Activated naive CD8-positive, alpha-beta T cell treated with anti-CD3 and anti-CD28 coated beads, Interleukin-2, amount 10 ng/mL, durations not matched to agents 7 days and 5 days (primary cell): ENCODE data around the gene EIF3K. TPM values are rescaled to one million over a fixed set of nuclear protein-coding genes. Genes with fewer than 3 reads are reported as not detected.

Experiments used
- ATAC-seq: fragments of 150-1000 bp; cut with Tn5 transposase; one replicate; pipeline ENCODE4 v1.10.0; 2021; ENCODE audit warnings: low read depth, moderate library complexity
- POLR2A ChIA-PET: fragments of 350-600 bp; sonication (Branson Sonifier 250); formaldehyde crosslinking; loops from one replicate; lab custom pipeline; 2021; ENCODE audit warnings: antibody characterized with exemption; lab: Charles Lee
- DNase-seq: peaks from one replicate; pipeline ENCODE4 v3.0.0; 2021
- H3K27ac Mint-ChIP-seq: one replicate; pipeline ENCODE4 v1.8.0; 2022; ENCODE audit warnings: mild to moderate bottlenecking, mixed read lengths
- H3K27me3 Mint-ChIP-seq: one replicate; pipeline ENCODE4 v1.8.0; 2022; ENCODE audit warnings: mild to moderate bottlenecking, moderate library complexity, mixed read lengths
- H3K36me3 Mint-ChIP-seq: one replicate; pipeline ENCODE4 v1.8.0; 2021; ENCODE audit warnings: mild to moderate bottlenecking, mixed read lengths
- H3K4me1 Mint-ChIP-seq: one replicate; pipeline ENCODE4 v1.8.0; 2021; ENCODE audit warnings: mixed read lengths
- H3K4me3 Mint-ChIP-seq: one replicate; pipeline ENCODE4 v1.8.0; 2022; ENCODE audit warnings: mild to moderate bottlenecking, moderate library complexity, mixed read lengths
- H3K9me3 Mint-ChIP-seq: one replicate; pipeline ENCODE4 v1.8.0; 2021; ENCODE audit warnings: mixed read lengths
- total RNA-seq, 2 experiments: library from RNA; stranded (reverse); gene quantifications; one replicate each; pipeline ENCODE4 v1.2.3, GENCODE V29; 2021

EIF3K gene
- total RNA-seq, 2 experiments from 2014 or later: 307 to 308 TPM

GRCh38 chr19:38658462-38659306 is 39.7 kb downstream of the EIF3K start:
- no peaks in the 10 kb centered on the region for H3K9me3 Mint-ChIP-seq
- no peak for ATAC-seq
- POLR2A ChIA-PET: interaction anchor here (1.9 kb wide), 1 partner anchor 11 kb away, joined by 5 read pairs; the partner anchor contains the start of gene ACTN4
- DNase-seq: no peak
- peaks cover 60% of the 10 kb centered on the region for H3K4me1 Mint-ChIP-seq
- no peak overlapping the region for H3K4me3 Mint-ChIP-seq
- peaks cover 32% of the 10 kb centered on the region for H3K36me3 Mint-ChIP-seq
- H3K27ac Mint-ChIP-seq: no peak overlapping the region
- H3K27me3 Mint-ChIP-seq: no peaks in the 10 kb centered on the region

DNA sequence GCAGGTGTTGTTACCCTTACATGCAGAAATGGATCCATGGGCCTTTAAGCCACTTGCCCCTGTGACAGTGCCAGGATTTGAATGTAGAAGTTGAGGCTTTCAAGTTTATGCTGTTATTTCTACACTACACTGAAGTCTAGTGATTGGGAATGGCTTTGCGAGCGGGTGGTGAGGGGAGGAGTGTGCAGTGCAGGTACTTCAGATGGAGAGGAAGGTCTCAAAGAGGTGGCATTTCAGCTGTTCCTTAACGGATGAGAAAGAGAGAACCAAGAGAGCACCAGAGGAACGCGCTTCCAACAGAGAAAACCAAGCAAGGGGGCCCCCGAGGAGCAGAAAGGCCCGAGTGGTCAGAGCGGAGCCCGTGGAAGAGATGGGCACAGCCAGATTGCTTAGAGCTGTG is 41.7 kb downstream of the EIF3K start:
- Mint-ChIP-seq H3K27ac (no peak overlapping the region), H3K4me1 (peaks cover 59% of the 10 kb centered on the region), H3K9me3 (no peaks in the 10 kb centered on the region), H3K4me3 (no peak overlapping the region), H3K27me3 (no peaks in the 10 kb centered on the region), H3K36me3 (peaks cover 25% of the 10 kb centered on the region)
- POLR2A ChIA-PET: no interaction called here
- no peak for DNase-seq
- ATAC-seq: no peak

DNA sequence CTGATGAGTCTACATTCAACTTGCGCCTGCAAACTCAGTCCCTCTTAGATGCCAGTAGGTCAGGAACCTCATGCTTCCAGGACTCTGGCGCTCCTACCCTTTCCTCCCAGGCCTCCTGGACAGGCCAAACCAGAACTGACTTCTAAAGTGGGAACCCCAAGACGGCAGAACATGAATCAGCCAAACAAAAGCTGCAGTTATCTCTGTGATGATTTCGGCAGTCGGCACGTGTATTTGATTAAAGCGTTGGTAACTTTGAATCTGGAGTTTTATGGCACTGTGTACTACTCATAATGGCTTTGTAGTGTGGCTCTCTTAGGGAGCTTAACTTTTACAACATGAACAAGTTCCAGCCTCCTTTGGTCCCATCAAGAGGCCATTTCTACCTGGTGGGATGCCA is 42.1 kb downstream of the EIF3K start:
- POLR2A ChIA-PET: no interaction called here
- peak overlapping the region; percentile 22 for H3K27ac Mint-ChIP-seq
- H3K36me3 Mint-ChIP-seq: peaks cover 25% of the 10 kb centered on the region
- ATAC-seq: no peak
- H3K9me3 Mint-ChIP-seq: no peaks in the 10 kb centered on the region
- H3K4me3 Mint-ChIP-seq: no peak overlapping the region
- H3K27me3 Mint-ChIP-seq: no peaks in the 10 kb centered on the region
- no peak for DNase-seq
- H3K4me1 Mint-ChIP-seq: peaks cover 59% of the 10 kb centered on the region

DNA sequence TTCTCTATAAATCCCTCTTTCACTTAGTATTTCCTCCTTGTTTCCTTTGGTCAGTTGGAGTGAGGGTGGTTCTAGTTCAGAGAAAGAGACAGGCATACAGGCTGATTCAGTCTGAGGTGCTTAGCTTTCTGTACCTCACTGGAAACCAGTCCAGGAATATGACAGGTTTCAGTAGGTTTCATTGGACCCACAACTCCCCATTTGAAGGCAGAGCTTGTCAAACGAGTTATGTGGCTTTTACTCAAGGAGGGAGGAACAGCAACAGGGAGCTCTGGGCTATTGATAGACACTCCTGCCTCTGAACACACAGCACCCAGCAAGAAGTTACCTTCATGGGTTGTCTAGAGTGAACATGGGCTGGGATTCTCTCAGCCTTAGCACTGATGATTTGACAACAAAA is 43.0 kb downstream of the EIF3K start:
- Mint-ChIP-seq H3K27ac (no peak overlapping the region), H3K4me1 (peaks cover 60% of the 10 kb centered on the region), H3K27me3 (no peaks in the 10 kb centered on the region), H3K4me3 (no peak overlapping the region), H3K9me3 (no peaks in the 10 kb centered on the region), H3K36me3 (peaks cover 25% of the 10 kb centered on the region)
- POLR2A ChIA-PET: interaction anchor here (0.6 to 1.0 kb wide), 4 partner anchors 15 to 236 kb away, joined by 3 to 4 read pairs (median 3); partner anchors contain the start of genes ACTN4 and RASGRP4
- ATAC-seq (no peak), DNase-seq (no peak)

DNA sequence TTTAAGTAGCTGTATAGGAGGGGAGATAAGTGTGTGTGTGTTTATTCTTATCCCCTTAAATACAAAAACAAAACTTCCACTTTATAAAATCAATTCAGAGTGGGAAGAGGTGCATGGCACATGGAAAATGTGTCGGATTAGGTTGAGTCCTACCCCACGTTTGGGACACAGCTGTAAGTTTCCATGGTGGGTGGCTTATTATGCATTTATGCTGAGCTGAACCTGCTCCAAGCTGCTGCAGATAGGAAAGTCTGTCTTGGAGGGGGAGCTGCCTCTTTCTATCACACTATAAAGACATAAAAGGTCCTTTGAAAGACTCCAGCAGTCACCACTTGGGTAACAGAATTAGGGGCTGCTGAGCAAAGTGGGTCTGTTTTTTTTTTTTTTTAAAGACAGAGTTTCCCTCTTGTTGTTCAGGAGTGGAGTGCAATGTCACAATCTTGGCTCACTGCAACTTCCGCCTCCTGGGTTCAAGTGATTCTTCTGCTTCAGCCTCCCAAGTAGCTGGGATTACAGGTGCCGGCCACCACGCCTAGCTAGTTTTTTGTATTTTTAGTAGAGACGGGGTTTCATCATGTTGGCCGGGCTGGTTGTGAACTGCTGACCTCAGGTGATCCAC is 43.7 kb downstream of the EIF3K start:
- Mint-ChIP-seq H3K4me3 (no peak overlapping the region), H3K27me3 (no peaks in the 10 kb centered on the region), H3K4me1 (peaks cover 58% of the 10 kb centered on the region), H3K9me3 (no peaks in the 10 kb centered on the region), H3K36me3 (peaks cover 26% of the 10 kb centered on the region), H3K27ac (no peak overlapping the region)
- ATAC-seq (no peak), DNase-seq (no peak)
- POLR2A ChIA-PET: interaction anchor here (0.7 to 1.6 kb wide), 3 partner anchors 13 to 31 kb away, joined by 3 to 5 read pairs (median 4); partner anchors contain the start of gene ACTN4

DNA sequence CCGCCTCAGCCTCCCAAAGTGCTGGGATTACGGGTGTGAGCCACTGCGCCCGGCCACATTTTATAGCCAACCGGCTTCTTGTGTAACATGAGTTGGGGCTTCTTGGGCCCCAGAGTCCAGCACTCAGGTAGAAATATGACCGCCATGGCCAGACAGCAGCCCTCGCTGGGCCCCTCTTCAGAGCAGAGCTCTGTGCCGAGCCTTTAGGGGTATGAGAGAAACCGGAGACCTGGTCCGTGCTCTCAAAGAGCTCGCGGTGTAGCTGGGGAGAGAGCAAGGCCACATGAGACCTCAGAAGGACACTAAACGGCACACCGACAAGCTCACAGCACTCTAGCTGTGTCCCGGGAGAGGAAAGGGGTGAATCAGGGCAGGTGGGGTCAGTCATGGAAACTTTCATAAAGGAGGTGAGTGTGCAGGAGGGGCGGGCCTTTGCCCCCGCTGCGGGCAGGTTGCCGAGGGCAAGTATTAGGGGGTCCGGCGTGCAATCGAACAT is 44.2 kb downstream of the EIF3K start:
- H3K36me3 Mint-ChIP-seq: peaks cover 24% of the 10 kb centered on the region
- no peak overlapping the region for H3K4me3 Mint-ChIP-seq
- POLR2A ChIA-PET: interaction anchor here (1.6 kb wide), 1 partner anchor 14 kb away, joined by 5 read pairs; no protein-coding TSS in a partner anchor
- DNase-seq: no peak
- H3K9me3 Mint-ChIP-seq: no peaks in the 10 kb centered on the region
- no peak for ATAC-seq
- H3K27me3 Mint-ChIP-seq: no peaks in the 10 kb centered on the region
- no peak overlapping the region for H3K27ac Mint-ChIP-seq
- H3K4me1 Mint-ChIP-seq: peaks cover 54% of the 10 kb centered on the region

DNA sequence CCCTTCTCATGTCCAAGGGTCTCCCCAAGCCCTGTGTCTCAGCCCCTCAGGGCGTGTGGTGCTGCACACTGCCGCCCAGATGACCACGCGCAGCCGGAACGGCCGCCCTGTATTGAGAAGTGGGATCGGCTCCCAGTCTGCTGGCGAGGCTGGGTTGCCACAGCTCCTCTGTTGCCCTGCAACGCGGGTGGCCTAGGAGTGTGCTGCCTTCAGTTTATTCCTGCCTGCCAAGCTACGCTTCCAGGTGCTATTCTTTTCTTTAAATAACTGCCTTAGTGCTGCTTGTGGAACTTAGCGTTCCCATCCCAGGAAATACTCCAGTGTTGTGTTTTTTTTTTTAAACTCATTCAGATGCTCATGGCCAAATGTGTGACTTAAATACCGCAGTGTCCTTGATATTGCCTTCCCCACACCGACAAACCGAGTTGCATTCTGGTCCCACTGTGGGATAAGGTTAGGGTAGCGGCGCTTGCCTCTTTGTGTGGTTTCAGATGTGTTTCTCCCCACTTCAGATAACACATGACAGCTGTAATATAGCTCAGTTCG is 45.0 kb downstream of the EIF3K start:
- no peaks in the 10 kb centered on the region for H3K9me3 Mint-ChIP-seq
- peak overlapping the region; percentile 54 for H3K4me3 Mint-ChIP-seq
- no peak for DNase-seq
- no peaks in the 10 kb centered on the region for H3K27me3 Mint-ChIP-seq
- peaks cover 22% of the 10 kb centered on the region for H3K36me3 Mint-ChIP-seq
- peak overlapping the region; percentile 64 for H3K27ac Mint-ChIP-seq
- POLR2A ChIA-PET: interaction anchor here (0.6 to 1.6 kb wide), 5 partner anchors 14 to 187 kb away, joined by 3 to 5 read pairs (median 3); no protein-coding TSS in a partner anchor
- H3K4me1 Mint-ChIP-seq: peaks cover 56% of the 10 kb centered on the region
- ATAC-seq: peak; percentile 54

DNA sequence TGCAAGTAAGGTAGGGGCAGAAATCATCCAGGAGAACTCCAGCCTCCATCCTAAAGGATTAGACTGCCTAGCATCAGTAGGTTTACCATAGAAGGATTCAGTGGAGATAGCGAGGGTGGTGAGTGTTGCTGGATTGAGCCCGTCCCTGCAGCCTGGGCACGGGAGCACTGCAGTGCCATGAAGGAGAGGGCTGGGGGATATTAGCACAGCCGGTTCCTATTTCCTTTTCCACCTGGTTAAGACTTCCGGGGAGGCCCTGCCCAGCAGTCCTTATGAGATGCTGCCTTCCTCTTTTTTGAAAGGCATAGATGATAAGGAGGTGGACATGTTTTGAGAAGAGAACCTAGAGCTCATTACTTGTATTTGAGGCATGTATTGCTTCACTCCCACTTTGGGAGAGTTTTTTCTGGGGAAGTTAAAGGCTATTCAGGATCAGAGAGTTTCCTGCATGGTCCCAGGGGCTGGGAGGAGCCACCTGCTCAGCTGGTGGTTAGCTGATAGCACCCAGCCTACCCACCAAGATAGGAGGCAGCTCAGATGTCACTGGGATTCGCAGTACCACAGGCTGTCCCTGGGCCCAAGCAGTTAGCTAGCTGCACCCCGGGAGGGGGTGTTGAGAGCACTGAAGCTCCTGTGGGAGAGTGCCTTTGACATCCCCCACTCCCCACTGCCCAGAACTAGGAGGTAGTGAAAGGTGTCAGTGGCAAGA is 45.7 kb downstream of the EIF3K start:
- Mint-ChIP-seq H3K27me3 (no peaks in the 10 kb centered on the region), H3K4me3 (peak overlapping the region; percentile 54), H3K9me3 (no peaks in the 10 kb centered on the region), H3K27ac (peak overlapping the region; percentile 64), H3K4me1 (peaks cover 60% of the 10 kb centered on the region), H3K36me3 (peaks cover 24% of the 10 kb centered on the region)
- POLR2A ChIA-PET: interaction anchor here (0.6 to 1.4 kb wide), 5 partner anchors 16 to 186 kb away, joined by 3 to 5 read pairs (median 3); no protein-coding TSS in a partner anchor
- DNase-seq (no peak), ATAC-seq (peak; percentile 6)

GRCh38 chr19:38665219-38665931 is 46.4 kb downstream of the EIF3K start:
- POLR2A ChIA-PET: interaction anchor here (0.8 to 1.4 kb wide), 3 partner anchors 16 to 186 kb away, joined by 3 read pairs; no protein-coding TSS in a partner anchor
- peak overlapping the region; percentile 16 for H3K27ac Mint-ChIP-seq
- H3K9me3 Mint-ChIP-seq: no peaks in the 10 kb centered on the region
- no peak for DNase-seq
- no peak for ATAC-seq
- no peaks in the 10 kb centered on the region for H3K27me3 Mint-ChIP-seq
- no peak overlapping the region for H3K4me3 Mint-ChIP-seq
- peaks cover 62% of the 10 kb centered on the region for H3K4me1 Mint-ChIP-seq
- peaks cover 26% of the 10 kb centered on the region for H3K36me3 Mint-ChIP-seq

DNA sequence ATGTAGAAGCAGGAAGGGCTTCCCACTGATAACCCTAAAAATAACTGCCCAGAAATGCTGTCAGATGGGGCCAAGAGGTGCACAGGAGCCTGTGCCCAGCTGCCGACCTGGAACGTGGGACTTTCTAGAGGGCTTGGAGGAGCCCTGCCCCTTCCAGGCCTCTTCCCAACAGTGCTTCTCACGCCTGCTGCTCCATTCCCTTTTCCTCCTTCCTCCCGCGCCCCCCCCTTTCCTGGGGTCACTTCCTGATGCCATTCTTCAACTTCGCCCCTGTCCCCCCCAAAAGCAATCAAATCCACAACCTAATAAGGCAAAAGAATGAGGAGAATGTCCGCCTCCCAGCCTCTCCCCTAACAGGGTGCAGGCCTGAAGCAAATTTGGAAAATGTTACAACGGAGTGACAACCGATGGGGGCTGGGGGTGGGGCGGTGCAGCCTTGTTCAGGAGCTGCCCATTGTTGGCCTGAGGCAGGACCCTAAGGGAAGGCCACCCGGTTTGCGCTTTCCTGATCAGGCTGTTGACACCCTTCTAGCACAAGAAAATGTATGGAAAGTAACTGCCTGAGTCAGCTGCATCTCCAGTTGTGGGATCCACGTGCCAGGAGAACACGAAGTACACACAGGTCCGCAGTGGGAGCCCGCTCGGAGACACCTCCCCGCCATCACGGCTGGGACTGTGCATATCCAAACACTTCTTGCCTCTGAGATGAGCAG is 47.1 kb downstream of the EIF3K start:
- peaks cover 25% of the 10 kb centered on the region for H3K36me3 Mint-ChIP-seq
- peak overlapping the region; percentile 3 for H3K27ac Mint-ChIP-seq
- POLR2A ChIA-PET: interaction anchor here (1.6 kb wide), 1 partner anchor 15 kb away, joined by 4 read pairs; no protein-coding TSS in a partner anchor
- peaks cover 63% of the 10 kb centered on the region for H3K4me1 Mint-ChIP-seq
- no peak for DNase-seq
- H3K9me3 Mint-ChIP-seq: no peaks in the 10 kb centered on the region
- ATAC-seq: no peak
- H3K4me3 Mint-ChIP-seq: no peak overlapping the region
- no peaks in the 10 kb centered on the region for H3K27me3 Mint-ChIP-seq

DNA sequence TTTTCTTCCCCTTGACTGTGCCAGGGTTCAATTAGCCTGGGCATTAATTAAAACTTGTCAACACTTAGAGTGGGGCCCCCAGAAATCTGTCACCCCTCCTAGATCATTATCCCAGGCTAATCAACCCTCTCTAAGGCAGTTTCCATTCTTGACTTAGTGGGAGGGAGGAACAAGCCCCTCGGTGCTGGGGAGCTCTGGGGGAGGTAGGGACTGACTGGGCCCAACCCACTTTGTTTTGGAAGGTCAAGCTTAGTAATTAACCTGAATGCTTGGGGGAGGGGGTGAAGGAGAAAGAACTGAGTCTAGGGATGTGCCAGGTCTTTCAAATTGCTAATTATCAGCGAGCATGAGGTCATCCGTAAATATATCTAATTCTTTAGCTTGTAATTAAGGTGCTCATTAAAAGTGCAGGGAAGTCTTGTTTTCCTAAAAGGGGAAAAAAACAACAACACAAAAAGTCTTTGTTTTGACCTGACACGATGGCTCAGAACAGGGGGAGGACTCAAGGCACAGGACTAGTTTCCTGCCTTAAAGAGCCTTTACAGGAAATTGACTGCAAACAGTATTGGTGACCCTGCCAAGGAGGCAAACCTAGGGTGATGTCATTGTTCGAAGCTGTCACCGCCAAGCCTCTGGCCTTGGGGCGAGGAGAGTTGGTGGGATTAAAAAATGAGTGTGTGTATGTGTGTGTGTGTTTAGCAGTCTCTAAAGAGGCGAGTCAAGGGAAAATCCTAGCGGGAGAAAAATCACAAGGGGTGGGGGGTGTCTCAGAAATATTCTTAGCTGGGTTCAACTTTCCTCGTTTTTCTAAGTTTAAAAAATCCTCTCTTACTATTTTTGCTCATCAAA is 47.9 kb downstream of the EIF3K start:
- Mint-ChIP-seq H3K4me1 (peaks cover 61% of the 10 kb centered on the region), H3K9me3 (no peaks in the 10 kb centered on the region), H3K4me3 (peak overlapping the region; percentile 67), H3K27ac (peak overlapping the region; percentile 90), H3K36me3 (peaks cover 23% of the 10 kb centered on the region), H3K27me3 (no peaks in the 10 kb centered on the region)
- DNase-seq (no peak), ATAC-seq (peak; percentile 84)
- POLR2A ChIA-PET: interaction anchor here (0.5 to 2.7 kb wide), 3 partner anchors 11 to 33 kb away, joined by 4 to 6 read pairs (median 6); no protein-coding TSS in a partner anchor
